NCI-H82 treated with DMSO at 0.1 percent for 48 hours (cell line): Measurements from ENCODE around the gene COL24A1.

ENCODE experiments used
- DNase-seq: peaks from one replicate; lab custom pipeline; 2025; ENCODE audit not compliant: unreplicated experiment; lab: John Stamatoyannopoulos, UW

Gene COL24A1

DNA sequence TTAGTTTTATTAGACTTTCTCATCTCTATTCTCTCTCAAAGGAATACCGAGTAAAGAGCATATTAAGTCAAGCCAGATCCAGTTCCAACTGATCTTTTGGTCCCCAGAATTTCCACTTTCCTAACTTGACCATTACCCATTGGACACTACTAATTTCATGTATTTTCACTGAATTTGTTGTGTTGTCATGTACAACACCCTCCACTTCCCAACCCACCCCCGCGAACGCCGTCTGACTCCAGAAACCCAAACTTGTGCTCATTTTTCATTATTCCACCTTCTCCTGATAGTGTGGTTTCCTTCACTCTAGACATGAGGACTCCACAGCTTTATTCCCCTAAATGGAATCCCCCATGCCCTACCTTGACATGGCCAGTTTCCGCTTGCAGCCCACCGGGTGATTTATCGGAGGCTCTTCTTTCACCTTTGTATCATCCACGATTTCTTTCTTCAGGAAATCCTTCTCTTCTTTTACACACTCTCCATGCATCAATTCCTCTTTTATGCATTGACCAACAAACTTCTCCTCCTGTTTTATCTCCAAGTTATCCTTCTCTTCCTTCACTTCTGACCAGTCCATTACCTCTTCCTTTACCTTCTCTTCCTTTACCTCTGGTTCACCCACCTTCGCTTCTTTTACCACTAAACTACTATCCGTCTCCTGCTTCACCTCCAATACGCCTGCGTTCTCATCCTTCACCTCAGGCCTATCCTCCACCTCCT is 449.1 kb downstream of the COL24A1 start:
- no peak for DNase-seq

DNA sequence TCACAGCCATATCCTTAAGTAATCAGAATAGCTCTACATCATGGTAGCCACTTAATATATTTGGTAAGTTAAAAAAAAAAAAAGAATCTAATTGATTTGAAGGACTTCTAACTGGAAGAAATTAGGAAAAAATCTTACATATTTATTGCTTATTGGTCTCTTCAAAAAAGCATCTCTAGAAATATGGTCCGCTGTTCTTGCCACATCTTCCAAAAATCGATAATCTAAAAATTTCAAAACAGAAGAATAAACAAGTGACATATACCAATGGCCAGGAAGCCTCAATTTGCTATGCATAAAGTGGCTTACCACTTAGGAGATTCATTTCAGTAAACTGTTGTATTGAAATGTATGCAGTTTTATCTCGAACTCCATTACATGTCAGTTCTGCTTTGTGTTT is 450.6 kb downstream of the COL24A1 start:
- no peak for DNase-seq

DNA sequence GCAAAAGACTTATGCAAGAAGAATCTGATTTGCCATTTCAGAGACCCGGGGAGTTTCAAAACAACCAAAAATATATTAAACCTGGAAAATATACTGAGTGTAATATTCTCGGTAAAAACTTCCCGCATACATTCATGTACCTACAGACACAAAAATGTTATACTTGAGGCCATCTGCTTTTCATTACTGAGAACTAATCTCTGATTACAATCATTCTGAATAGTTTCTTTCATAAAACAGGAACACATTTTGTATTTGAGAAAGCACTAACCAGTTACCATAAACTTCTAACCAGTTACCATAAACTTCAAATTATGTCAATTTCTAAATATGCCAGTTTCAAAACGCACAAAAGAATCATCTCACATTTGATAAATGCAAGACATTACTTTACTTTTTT is 456.1 kb downstream of the COL24A1 start:
- no peak for DNase-seq

DNA sequence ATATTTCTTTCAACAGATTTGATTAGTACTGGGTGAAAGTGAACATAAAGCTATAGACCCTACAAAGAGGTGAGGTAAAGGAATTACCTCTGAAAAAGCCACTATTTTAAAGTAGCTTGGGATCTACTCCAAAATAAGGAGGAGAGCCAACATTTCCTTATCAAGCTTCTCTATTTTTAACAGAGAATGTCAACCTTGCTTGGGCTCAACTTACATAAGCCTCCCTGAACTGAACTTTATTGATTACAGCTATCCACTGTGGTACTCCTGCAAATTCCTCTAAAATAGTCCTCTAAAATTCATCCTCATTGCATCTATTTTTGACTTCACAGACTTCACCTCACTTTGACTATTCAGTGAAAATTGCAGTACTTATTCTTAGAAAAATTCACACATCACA is 458.7 kb downstream of the COL24A1 start:
- no peak for DNase-seq

DNA sequence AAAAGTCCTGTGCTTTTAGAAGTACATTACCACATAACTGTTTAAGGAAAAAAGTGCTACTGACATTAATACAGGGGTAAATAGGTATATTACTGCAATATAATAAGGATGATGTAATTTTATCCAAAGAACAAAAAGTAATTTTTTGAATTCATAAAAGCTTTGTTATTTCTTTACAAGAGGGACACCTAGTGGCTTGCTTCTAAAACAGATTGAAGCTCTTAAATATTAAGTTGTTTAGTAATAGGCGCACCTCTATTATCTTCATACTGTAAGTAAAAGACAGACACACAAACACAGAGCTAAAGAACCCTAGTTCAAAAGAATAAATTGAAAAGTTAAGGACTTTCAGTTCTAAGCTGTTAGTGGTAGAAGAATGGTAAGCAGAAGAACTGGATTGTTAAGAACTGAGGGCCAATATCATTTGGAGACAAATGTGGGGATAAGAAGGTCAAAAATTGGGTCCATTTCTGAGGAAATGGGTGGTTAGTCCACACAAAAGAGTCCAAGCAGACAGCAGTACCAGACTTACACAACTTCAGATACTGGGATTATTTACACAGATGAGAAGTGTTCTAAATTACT is 463.8 kb downstream of the COL24A1 start:
- no peak for DNase-seq

DNA sequence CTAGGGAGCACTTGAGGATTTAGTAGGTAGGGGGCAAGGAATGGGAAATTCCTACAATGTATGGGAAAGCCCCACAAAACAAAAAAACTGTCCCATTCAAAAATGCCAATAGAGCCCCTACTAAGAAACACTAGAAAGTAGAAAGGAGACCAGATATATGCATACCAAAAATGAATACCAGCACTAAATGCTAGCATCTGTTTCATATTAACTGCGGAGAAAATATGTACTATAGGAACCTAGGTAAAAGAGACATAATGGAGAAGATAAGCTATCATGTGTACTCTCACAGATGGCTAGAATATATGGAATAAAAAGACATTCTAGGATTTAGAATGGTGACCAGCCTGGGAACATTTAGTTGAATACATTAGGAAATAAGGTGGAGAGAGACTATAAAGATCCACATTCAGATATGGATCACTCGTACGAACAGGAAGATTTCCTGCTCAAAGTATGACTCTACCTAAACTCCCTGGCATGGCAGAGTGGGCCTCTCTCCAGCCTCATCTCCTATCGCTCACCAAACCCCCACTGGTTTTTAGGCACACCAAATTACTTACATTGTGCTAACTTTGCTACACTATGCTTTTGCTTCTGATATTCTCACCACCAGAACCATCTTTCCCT is 466.7 kb downstream of the COL24A1 start:
- no peak for DNase-seq

DNA sequence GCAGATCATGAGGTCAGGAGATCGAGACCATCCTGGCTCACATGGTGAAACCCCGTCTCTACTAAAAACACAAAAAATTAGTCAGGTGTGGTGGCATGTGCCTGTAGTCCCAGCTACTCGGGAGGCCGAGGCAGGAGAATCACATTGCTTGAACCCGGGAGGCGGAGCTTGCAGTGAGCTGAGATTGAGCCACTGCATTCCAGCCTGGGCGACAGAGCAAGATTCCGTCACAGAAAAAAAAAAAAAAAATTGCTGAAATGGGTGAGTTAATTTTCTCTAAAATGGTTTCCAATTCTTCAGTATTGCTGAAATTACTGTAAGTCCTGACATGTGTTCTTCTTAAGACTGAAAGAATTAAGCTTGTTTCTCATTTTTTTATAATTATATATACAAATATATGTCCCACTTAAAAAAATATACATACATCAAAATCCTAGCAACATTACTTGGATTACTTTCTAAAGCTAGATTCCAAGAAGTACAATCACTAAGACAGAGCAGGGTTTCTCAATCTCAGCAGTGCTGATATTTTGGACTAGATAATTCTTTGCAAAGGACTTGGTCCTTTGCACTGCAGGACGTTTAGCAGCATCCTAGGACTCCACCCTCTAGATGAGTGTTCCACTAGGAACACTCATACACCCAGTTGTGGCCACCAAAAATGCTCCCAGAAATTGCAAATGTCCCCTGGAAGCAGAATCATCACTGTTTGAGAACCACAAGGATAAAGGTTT is 473.1 kb downstream of the COL24A1 start:
- no peak for DNase-seq

DNA sequence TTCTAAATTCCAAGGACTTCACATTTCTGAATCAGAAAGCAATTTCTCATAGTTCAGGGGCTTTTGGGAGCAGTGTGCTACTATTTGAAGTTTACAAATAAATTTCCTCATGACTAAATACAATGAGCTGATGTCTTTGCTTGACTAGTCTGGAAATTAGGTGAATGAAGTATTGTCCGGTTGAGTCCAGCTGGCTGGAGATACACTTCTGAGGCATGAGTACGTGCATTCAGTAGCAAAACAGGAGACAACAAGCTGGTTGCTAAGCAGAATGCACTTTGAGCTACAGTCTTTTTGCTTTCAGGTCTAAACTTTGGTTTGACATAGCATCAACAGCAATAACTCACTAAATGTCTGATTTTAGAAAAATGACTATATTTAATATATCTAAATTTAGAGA is 475.5 kb downstream of the COL24A1 start:
- DNase-seq = no peak
